ENCODE results near the gene DEGS2.
A peak's percentile ranks its signal among the peaks of the same experiment; 100 is the strongest.
"Not testable (repeated sequence)": the region's sequence is repeated elsewhere in the genome, so short reads cannot be mapped to it uniquely, and the experiment has no call there.

DEGS2 gene

DNA sequence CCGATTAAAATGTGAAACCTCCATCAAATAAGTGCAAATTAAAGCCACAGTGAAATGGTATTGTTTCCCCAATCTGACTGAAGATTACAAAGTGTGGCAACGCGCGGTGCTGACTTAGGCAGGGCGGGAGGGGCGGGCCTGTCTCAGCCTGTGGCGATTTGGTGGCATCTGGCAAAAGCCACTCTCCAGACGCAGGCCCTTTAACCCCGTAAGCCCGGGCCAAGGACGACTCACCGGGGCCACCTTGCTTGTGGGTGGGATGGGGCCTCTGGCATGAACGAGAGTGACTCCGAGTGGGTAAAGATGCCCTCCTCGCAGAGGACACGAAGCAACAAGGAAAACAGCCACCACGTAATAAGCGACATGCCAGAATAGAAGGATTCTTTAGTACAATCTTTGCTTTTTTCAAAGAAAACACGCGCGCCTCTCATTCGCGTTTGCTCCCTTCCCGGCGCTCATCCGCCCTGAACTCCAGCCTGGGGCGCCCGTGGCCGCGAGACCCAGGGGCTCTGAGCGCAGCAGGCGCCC lies 815 bp downstream of the DEGS2 start:
- peak overlapping the region; percentile 25 for H3K4me3 ChIP-seq (ENCODE audit: severe bottlenecking)

DNA sequence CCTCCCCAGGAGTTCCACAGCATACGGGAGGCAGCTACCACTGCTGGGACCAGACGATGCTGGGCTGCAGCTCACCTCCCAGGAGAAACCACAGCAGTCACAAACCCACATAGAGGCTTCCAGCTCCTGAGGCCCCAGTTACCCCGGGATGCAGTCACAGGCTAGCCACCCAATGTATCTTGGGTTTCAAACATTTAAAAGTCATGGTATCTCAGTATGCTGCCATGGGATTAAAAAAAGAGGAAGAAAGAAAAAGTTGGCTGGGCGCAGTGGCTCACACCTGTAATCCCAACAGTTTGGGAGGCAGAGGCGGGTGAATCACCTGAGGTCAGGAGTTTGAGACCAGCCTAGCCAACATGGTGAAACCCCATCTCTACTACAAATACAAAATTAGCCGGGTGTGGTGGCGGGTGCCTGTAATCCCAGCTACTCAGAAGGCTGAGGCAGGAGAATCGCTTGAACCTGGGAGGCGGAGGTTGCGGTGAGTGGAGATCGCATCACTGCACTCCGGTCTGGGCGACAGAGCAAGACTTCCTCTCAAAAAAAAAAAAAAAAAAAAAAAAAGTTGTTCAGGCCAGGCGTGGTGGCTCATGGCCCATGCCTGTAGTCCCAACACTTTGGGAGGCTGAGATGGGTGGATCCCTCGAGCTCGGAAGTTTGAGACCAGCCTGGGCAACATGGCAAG lies 1.8 kb downstream of the DEGS2 start:
- not testable (repeated sequence) for H3K27ac ChIP-seq (ENCODE audit: poor library complexity, severe bottlenecking); DNase-seq (ENCODE audit: low spot score); H3K9me3 ChIP-seq (ENCODE audit: severe bottlenecking); H3K4me3 ChIP-seq (ENCODE audit: severe bottlenecking); H3K36me3 ChIP-seq (ENCODE audit: low read depth); ATAC-seq (ENCODE audit: low read depth); H3K4me1 ChIP-seq (ENCODE audit: insufficient read depth, poor library complexity, severe bottlenecking)
- peaks cover 21% of the 10 kb centered on the region for H3K27me3 ChIP-seq (ENCODE audit: insufficient read depth, poor library complexity, severe bottlenecking)

More for the DNA sequence above, 815 bp downstream of the DEGS2 start:
- H3K27ac ChIP-seq (ENCODE audit: poor library complexity, severe bottlenecking), result no peak overlapping the region
- no peaks in the 10 kb centered on the region for H3K4me1 ChIP-seq (ENCODE audit: insufficient read depth, poor library complexity, severe bottlenecking)
- ATAC-seq (ENCODE audit: low read depth) (no peak), DNase-seq (ENCODE audit: low spot score) (no peak)
- H3K36me3 ChIP-seq (ENCODE audit: low read depth), result no peaks in the 10 kb centered on the region
- H3K27me3 ChIP-seq (ENCODE audit: insufficient read depth, poor library complexity, severe bottlenecking), result peaks cover 21% of the 10 kb centered on the region
- TF ChIP-seq, protein P1, sequence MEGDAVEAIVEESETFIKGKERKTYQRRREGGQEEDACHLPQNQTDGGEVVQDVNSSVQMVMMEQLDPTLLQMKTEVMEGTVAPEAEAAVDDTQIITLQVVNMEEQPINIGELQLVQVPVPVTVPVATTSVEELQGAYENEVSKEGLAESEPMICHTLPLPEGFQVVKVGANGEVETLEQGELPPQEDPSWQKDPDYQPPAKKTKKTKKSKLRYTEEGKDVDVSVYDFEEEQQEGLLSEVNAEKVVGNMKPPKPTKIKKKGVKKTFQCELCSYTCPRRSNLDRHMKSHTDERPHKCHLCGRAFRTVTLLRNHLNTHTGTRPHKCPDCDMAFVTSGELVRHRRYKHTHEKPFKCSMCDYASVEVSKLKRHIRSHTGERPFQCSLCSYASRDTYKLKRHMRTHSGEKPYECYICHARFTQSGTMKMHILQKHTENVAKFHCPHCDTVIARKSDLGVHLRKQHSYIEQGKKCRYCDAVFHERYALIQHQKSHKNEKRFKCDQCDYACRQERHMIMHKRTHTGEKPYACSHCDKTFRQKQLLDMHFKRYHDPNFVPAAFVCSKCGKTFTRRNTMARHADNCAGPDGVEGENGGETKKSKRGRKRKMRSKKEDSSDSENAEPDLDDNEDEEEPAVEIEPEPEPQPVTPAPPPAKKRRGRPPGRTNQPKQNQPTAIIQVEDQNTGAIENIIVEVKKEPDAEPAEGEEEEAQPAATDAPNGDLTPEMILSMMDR (IDR thresholded peaks at IDR 0.05; ENCODE audit: poor library complexity, severe bottlenecking), result no peak
- no peaks in the 10 kb centered on the region for H3K9me3 ChIP-seq (ENCODE audit: severe bottlenecking)

DNA sequence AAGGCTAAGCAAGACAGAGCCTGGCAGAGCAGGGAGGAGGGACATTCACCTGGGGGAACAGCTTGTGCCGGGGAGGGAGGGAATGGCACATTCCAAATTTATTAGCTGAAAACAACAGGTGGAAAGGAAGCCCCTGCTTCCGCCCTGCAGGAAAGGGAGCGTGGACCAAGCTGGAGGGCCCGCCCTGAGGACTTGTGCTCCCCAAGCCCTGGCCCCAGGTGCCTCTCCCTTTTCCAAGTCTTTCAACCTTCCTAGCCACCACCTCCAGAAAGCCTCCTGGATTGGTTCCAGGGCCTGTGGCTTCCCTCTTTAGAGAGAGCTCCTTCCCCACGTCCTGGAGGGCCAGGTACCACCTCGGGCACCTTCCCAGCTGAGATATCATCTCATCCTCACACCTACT lies 2.7 kb downstream of the DEGS2 start:
- TF ChIP-seq, protein P1 (IDR thresholded peaks at IDR 0.05; ENCODE audit: poor library complexity, severe bottlenecking), result no peak
- H3K9me3 ChIP-seq (ENCODE audit: severe bottlenecking), result no peaks in the 10 kb centered on the region
- H3K4me1 ChIP-seq (ENCODE audit: insufficient read depth, poor library complexity, severe bottlenecking), result no peaks in the 10 kb centered on the region
- no peaks in the 10 kb centered on the region for H3K36me3 ChIP-seq (ENCODE audit: low read depth)
- H3K27me3 ChIP-seq (ENCODE audit: insufficient read depth, poor library complexity, severe bottlenecking), result peaks cover 21% of the 10 kb centered on the region
- H3K4me3 ChIP-seq (ENCODE audit: severe bottlenecking), result no peak overlapping the region
- no peak for ATAC-seq (ENCODE audit: low read depth)
- H3K27ac ChIP-seq (ENCODE audit: poor library complexity, severe bottlenecking), result no peak overlapping the region
- no peak for DNase-seq (ENCODE audit: low spot score)

GRCh38 chr14:100155756-100156616 lies 3.5 kb downstream of the DEGS2 start:
- ATAC-seq (ENCODE audit: low read depth), result no peak

DNA sequence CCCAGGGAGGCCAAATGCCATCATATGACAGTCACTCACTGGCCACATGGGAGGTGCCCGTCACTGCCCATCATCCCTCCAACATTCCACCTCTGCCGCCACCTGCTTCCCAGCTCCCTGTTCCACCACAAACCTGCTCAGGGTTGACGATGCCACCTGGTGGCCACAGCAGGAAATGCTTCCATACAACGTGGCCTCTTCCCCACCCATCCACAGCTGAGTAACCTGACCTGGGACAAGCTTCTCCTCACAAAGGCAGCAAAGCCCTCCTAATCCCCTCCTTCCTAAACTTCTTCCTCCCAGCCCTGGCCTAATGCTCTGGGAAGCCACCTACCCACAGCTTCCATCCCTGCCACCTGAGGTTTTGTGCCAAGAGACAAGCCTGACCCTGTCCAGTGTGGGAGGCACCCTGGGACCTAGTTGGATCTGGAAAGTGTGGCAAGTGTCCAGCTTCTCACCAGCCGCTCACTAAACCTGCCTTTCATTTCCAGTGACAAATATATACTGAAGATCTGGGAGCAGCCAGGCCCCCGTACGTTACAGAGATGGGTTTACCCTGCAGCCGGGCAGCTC lies 4.3 kb downstream of the DEGS2 start:
- TF ChIP-seq, protein P1 (IDR thresholded peaks at IDR 0.05; ENCODE audit: poor library complexity, severe bottlenecking), result peak; percentile 69
- DNase-seq (ENCODE audit: low spot score) (no peak), ATAC-seq (ENCODE audit: low read depth) (no peak)
- H3K4me3 ChIP-seq (ENCODE audit: severe bottlenecking), result no peak overlapping the region
- no peaks in the 10 kb centered on the region for H3K9me3 ChIP-seq (ENCODE audit: severe bottlenecking)
- H3K4me1 ChIP-seq (ENCODE audit: insufficient read depth, poor library complexity, severe bottlenecking), result peaks cover 14% of the 10 kb centered on the region
- no peak overlapping the region for H3K27ac ChIP-seq (ENCODE audit: poor library complexity, severe bottlenecking)
- no peaks in the 10 kb centered on the region for H3K36me3 ChIP-seq (ENCODE audit: low read depth)
- H3K27me3 ChIP-seq (ENCODE audit: insufficient read depth, poor library complexity, severe bottlenecking), result peaks cover 20% of the 10 kb centered on the region

More at GRCh38 chr14:100155756-100156616, 3.5 kb downstream of the DEGS2 start:
- Histone ChIP-seq H3K9me3 (ENCODE audit: severe bottlenecking) (no peaks in the 10 kb centered on the region), H3K4me1 (ENCODE audit: insufficient read depth, poor library complexity, severe bottlenecking) (peaks cover 7% of the 10 kb centered on the region), H3K4me3 (ENCODE audit: severe bottlenecking) (no peak overlapping the region), H3K27me3 (ENCODE audit: insufficient read depth, poor library complexity, severe bottlenecking) (peaks cover 21% of the 10 kb centered on the region), H3K36me3 (ENCODE audit: low read depth) (no peaks in the 10 kb centered on the region), H3K27ac (ENCODE audit: poor library complexity, severe bottlenecking) (no peak overlapping the region)
- TF ChIP-seq, protein P1 (IDR thresholded peaks at IDR 0.05; ENCODE audit: poor library complexity, severe bottlenecking), result no peak
- no peak for DNase-seq (ENCODE audit: low spot score)

Measured in RWPE2 (cell line).